ENCODE data around the gene GRK5.

Gene GRK5

GRCh38 chr10:119290301-119291048, 83.1 kb downstream of the GRK5 start:
- no peak overlapping the region for H3K27ac ChIP-seq
- no peak for TF ChIP-seq CTCF (IDR thresholded peaks at IDR 0.05)
- no peak for TF ChIP-seq ZFX (IDR thresholded peaks at IDR 0.05; ENCODE audit: borderline replicate concordance)

GRCh38 chr10:119291223-119291900, 84.0 kb downstream of the GRK5 start:
- TF ChIP-seq CTCF (IDR thresholded peaks at IDR 0.05) (no peak), ZFX (IDR thresholded peaks at IDR 0.05; ENCODE audit: borderline replicate concordance) (no peak)
- H3K27ac ChIP-seq = no peak overlapping the region

- TF ChIP-seq ZFX (IDR thresholded peaks at IDR 0.05; ENCODE audit: borderline replicate concordance) (no peak), CTCF (IDR thresholded peaks at IDR 0.05) (no peak)
- no peak overlapping the region for H3K27ac ChIP-seq
These were observed 85.8 kb downstream of the GRK5 start for GRCh38 chr10:119292968-119293760.

- no peak for TF ChIP-seq ZFX (IDR thresholded peaks at IDR 0.05; ENCODE audit: borderline replicate concordance)
- TF ChIP-seq CTCF (IDR thresholded peaks at IDR 0.05) = no peak
- H3K27ac ChIP-seq = no peak overlapping the region
These were observed 89.3 kb downstream of the GRK5 start for GRCh38 chr10:119296703-119297102.

GRCh38 chr10:119297207-119297968, 90.0 kb downstream of the GRK5 start:
- TF ChIP-seq ZFX (IDR thresholded peaks at IDR 0.05; ENCODE audit: borderline replicate concordance) (no peak), CTCF (IDR thresholded peaks at IDR 0.05) (no peak)
- H3K27ac ChIP-seq = no peak overlapping the region

- no peak for TF ChIP-seq CTCF (IDR thresholded peaks at IDR 0.05)
- TF ChIP-seq ZFX (IDR thresholded peaks at IDR 0.05; ENCODE audit: borderline replicate concordance) = no peak
These were observed 91.4 kb downstream of the GRK5 start for GRCh38 chr10:119298810-119299209.

More at GRCh38 chr10:119298810-119299209, 91.4 kb downstream of the GRK5 start:
- H3K27ac ChIP-seq = no peak overlapping the region
